Psoas muscle (tissue), 8 donors: Measurements from ENCODE around the gene ADCYAP1R1. TPM values are rescaled to one million over a fixed set of nuclear protein-coding genes. Genes with fewer than 3 reads are reported as not detected.

Experiments used
- ATAC-seq, 4 donors: fragments of 200-7000 bp; cut with Tn5 transposase; one replicate each; pipeline ENCODE4 v1.9.1; 2020; ENCODE audit warnings: moderate library complexity in 3 of 4, mild to moderate bottlenecking in 2 of 4
- DNase-seq, 2 donors: peaks; one replicate each; pipeline ENCODE4 v3.0.0-alpha.2; 2020
- H3K27ac ChIP-seq: fragments of 200-600 bp; one replicate; pipeline ENCODE4 v1.8.0; 2022
- H3K27me3 ChIP-seq, 3 donors: fragments of 200-600 bp in 1 of 3; one replicate each; pipeline versions ENCODE4 v1.6.1 to v1.8.0; 2013 to 2022; ENCODE audit warnings: low read length in 2 of 3, mild to moderate bottlenecking in 2 of 3, moderate library complexity in 1 of 3; ENCODE audit not compliant: insufficient read depth in 3 of 3
- H3K36me3 ChIP-seq, 2 donors: fragments of 200-600 bp in 1 of 2; one replicate each; pipeline versions ENCODE4 v1.6.1 to v1.8.0; 2013 to 2022; ENCODE audit warnings: low read depth in 1 of 2, mild to moderate bottlenecking in 1 of 2, moderate library complexity in 1 of 2; ENCODE audit not compliant: insufficient read depth in 1 of 2
- H3K4me1 ChIP-seq: fragments of 200-600 bp; one replicate; pipeline ENCODE4 v1.8.0; 2022
- H3K4me3 ChIP-seq: fragments of 200-600 bp; one replicate; pipeline ENCODE4 v1.8.0; 2022; ENCODE audit warnings: mild to moderate bottlenecking
- H3K9me3 ChIP-seq: fragments of 200-600 bp; one replicate; pipeline ENCODE4 v1.8.0; 2022
- WGBS, 3 donors: extraction: QIAGEN DNeasy Blood & Tissue Kit; methylation state at CpG; one replicate each; pipeline versions ENCODE4 v1.1.6 to v1.1.7; 2013; 5-methylcytosine and 5-hydroxymethylcytosine counted together
- intact Hi-C, 2 donors: fragments of 100-400 bp; cut with DNase I; formaldehyde crosslinking; loops; one replicate each; pipeline versions ENCODE4 v1.11.0 to v1.14.2; 2022
- polyA plus RNA-seq, 3 donors: library from polyadenylated mRNA; stranded (reverse); fragments of 200-250 nt; gene quantifications; one replicate each; pipeline ENCODE4 v1.2.3, GENCODE V29; 2013
- total RNA-seq, 4 donors: library from RNA; stranded (reverse); fragmentation: NEBNext Ultra II Directional in 2 of 4; extraction: Animal tissue kit (Norgen Biotek cat#: 25700) in 2 of 4; gene quantifications; one replicate each; pipeline versions ENCODE4 v1.2.1 to v1.2.4, GENCODE V29; 2021 to 2023
- TF ChIP-seq, protein P1 (sequence below): fragments of 200-600 bp; IDR thresholded peaks from one replicate; pipeline ENCODE4 v1.8.0; 2022; ENCODE audit warnings: antibody characterized with exemption
- donor health status: healthy with polysubstance abuse.
- donor health status: DM: no; HTN: no; CAD: no; lungs with moderate emphysema.
- donor health status: Bipolar disorder and iron deficiency.
- donor health status: healthy.
- donor health status: DM: yes; HTN: yes; CAD: no.
- donor health status: DM: no; HTN: no; CAD: no.
- donor health status: DM: no; HTN: no; CAD: no.
- donor health status: DM: yes; HTN: yes; CAD: no.

Gene ADCYAP1R1
- total and polyA plus RNA-seq, 7 donors = 0.40 to 6.6 (median 1.2) TPM

DNA sequence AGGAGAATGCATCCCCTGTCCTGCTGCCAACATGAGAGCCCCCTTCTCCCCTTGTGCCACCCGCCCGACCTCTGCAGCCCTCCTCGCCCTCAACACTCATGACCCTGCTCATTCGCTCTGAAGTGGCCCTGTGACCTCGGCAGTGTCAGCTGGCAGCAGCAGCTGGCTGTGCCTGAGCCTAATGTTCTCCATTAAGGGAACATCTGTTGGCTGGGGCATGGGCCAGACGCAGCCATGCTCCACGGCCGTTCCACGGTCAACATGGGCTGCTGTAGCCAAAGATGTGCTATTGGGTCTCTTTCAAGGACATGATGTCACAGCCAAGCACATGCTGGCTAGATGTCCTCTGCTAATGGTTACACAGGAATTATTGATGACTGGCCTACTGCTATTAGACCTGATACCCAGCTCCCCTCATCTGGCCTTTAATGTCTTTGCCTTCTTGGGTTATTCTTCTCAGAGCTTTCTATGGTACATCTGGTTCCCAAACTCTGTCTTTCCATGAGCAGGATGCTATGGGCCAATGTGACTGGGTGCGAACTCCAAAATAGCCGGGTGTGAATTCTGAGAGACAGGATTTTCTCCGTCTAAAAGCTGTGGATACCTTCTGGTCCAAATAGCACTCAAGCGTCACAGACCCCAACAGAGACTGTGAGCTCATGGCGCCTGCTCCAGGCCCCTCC lies 22.4 kb downstream of the ADCYAP1R1 start:
- H3K4me3 ChIP-seq = no peak overlapping the region
- intact Hi-C loops = no loop called here
- H3K9me3 ChIP-seq = no peaks in the 10 kb centered on the region
- no peaks in the 10 kb centered on the region for H3K36me3 ChIP-seq
- peaks cover 0 to 2% (median 0%) of the 10 kb centered on the region in 3 donors for H3K27me3 ChIP-seq
- no peak overlapping the region for H3K27ac ChIP-seq
- H3K4me1 ChIP-seq = no peaks in the 10 kb centered on the region
- peak; percentile 48 to 83 (median 76) for ATAC-seq
- 33 to 51% (median 41%) methylated on average over 14 of the region's 14 CpGs for WGBS, 3 donors
- TF ChIP-seq, protein P1, sequence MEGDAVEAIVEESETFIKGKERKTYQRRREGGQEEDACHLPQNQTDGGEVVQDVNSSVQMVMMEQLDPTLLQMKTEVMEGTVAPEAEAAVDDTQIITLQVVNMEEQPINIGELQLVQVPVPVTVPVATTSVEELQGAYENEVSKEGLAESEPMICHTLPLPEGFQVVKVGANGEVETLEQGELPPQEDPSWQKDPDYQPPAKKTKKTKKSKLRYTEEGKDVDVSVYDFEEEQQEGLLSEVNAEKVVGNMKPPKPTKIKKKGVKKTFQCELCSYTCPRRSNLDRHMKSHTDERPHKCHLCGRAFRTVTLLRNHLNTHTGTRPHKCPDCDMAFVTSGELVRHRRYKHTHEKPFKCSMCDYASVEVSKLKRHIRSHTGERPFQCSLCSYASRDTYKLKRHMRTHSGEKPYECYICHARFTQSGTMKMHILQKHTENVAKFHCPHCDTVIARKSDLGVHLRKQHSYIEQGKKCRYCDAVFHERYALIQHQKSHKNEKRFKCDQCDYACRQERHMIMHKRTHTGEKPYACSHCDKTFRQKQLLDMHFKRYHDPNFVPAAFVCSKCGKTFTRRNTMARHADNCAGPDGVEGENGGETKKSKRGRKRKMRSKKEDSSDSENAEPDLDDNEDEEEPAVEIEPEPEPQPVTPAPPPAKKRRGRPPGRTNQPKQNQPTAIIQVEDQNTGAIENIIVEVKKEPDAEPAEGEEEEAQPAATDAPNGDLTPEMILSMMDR = no peak
- DNase-seq = peak; percentile 68 to 90

DNA sequence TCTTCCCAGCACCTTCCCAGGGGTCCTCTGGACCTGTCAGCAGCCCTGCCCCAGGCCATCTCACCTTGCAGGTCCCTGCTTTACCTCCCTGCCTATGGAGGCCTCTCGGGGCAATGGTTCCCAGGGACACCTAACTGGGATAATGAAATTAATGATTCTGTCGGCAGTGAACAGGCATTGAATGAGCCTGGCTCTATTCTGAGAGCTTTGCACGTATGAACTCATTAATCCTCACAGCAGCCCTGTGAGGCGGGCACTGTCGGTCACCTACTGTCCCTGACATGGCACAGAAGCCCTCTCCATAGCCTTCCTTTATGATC lies 22.9 kb downstream of the ADCYAP1R1 start:
- Histone ChIP-seq H3K27ac (no peak overlapping the region), H3K36me3 (no peaks in the 10 kb centered on the region), H3K27me3 (peaks cover 0 to 2% (median 0%) of the 10 kb centered on the region in 3 donors), H3K4me3 (no peak overlapping the region), H3K9me3 (no peaks in the 10 kb centered on the region), H3K4me1 (no peaks in the 10 kb centered on the region)
- ATAC-seq = no peak
- TF ChIP-seq, protein P1 = no peak
- intact Hi-C loops = no loop called here
- peak in 1 of 2 donors; percentile 6 for DNase-seq
- 68 to 91% (median 77%) methylated on average over 5 of the region's 5 CpGs for WGBS, 3 donors

DNA sequence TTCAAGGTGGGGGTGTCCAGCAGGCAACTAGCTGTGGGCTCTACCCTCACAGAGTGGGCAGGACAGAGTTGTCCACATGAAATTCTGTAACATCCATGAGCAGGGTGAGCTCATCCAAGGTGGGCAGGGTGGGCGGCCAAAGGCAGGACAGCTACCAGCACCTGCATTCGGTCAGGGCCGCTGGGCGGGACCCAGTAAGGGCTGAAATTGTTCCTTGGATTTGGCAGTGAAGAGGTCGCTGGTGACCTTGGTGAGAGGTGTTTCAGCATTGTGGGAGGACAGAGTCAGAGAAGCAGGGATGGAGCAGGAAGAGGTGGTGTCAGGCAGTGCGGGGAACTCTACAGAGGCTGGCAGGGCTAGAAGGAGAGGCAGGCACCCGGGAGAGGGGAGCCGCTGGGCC lies 23.9 kb downstream of the ADCYAP1R1 start:
- Histone ChIP-seq H3K4me3 (no peak overlapping the region), H3K4me1 (no peaks in the 10 kb centered on the region), H3K27ac (no peak overlapping the region), H3K36me3 (no peaks in the 10 kb centered on the region), H3K9me3 (no peaks in the 10 kb centered on the region), H3K27me3 (peaks cover 0 to 2% (median 0%) of the 10 kb centered on the region in 3 donors)
- ATAC-seq (no peak), DNase-seq (peak in 1 of 2 donors; percentile 15)
- TF ChIP-seq, protein P1 = no peak
- intact Hi-C loops = no loop called here
- WGBS, 3 donors = 90 to 96% (median 92%) methylated on average over 8 of the region's 8 CpGs

DNA sequence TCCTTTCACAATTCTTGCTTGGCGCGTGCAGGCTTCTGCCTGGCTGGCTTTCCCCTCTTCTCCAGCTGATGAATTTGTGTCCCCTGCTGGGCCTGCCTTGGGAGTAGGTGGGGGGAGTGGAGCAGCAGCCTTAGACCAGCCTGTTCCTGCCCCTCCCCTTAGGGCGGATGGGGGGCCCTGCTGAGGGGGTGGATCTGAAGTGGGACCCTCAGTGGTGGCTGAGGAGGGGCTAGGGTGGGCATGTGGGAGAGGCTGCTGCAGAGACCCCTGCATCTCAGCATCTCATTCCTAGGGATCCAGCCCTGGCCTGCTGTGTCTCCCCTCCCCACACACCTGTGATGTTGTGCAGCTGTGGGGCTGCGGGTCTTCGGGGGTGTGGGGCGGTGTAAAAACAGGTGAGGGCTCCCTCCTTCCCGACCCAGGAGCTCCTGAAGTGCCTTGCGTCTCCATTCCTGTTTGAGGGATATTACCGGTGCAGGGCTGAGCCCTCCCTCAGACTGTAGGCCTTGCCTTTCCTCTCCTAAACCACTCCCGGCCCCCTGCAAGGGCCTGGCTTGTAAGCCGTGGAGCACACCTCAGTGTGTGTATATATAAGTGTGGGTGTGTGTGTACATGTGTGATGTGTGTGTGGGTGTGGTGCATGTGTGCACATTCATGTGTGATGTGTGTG lies 24.7 kb downstream of the ADCYAP1R1 start:
- H3K27ac ChIP-seq = no peak overlapping the region
- WGBS, 3 donors = 93 to 94% (median 93%) methylated on average over 11 of the region's 11 CpGs
- DNase-seq = peak in 1 of 2 donors; percentile 64
- TF ChIP-seq, protein P1 = no peak
- intact Hi-C loops = no loop called here
- H3K4me3 ChIP-seq = no peak overlapping the region
- no peaks in the 10 kb centered on the region for H3K36me3 ChIP-seq
- H3K4me1 ChIP-seq = no peaks in the 10 kb centered on the region
- H3K9me3 ChIP-seq = no peaks in the 10 kb centered on the region
- peak in 1 of 4 donors; percentile 32 for ATAC-seq
- peaks cover 0 to 2% (median 0%) of the 10 kb centered on the region in 3 donors for H3K27me3 ChIP-seq
